GM21515 (cell line): ENCODE measurements around the gene ABCA4.

Source experiments
- ATAC-seq: cut with Tn5 transposase; IDR thresholded peaks from one replicate; pipeline ENCODE4 v1.9.1; 2021; ENCODE audit not compliant: unreplicated experiment

The ABCA4 gene

DNA sequence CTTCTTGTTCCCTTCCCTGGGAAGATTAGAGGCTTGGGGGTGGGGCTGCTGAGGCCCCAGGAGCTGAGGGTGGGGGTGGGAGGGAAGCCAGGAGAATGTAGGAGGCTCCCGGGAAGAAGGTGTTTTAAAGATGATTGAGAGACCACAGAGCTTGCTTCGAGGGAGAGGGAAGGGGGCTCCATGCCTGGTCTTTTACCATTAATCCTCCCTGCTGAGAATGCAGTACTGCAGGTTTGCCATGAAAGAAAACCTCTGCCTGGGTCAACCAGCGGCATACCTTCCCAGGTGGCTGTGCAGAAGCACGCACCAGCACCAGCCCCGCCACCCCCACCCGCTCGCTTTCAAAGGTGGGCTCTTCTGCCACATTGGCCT is 15.4 kb downstream of the ABCA4 start:
- ATAC-seq, result no peak

GRCh38 chr1:94104776-94105580 is 16.0 kb downstream of the ABCA4 start:
- ATAC-seq, result no peak

DNA sequence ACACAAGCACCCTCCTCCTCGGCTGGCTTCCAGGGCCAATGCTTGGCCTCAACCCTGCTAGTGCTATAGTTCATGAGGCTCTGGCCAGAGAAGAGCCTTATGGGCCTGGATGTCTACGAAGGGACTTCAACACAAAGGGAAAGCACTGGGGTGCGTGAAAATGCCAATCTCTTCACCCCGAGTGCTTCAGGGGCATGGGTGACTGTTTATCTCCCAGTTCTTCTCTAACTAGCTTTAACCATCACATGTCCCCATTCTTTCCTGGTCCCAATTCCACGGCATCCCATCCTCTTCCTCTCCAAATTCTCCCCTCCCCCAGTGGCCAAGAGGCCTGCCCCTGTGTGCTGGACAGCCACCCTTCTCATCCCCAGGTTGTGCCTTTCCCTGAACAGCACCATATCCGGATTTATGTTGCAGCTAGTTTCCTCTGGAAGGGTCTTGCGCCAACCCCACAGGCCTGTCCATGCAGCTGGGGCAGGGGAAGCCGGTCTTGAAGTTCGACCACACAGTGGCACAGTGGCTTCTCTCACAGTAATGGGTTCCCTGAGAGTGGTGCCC is 16.7 kb downstream of the ABCA4 start:
- ATAC-seq, result no peak

GRCh38 chr1:94103608-94104007 is 17.3 kb downstream of the ABCA4 start:
- no peak for ATAC-seq

GRCh38 chr1:94101613-94102525 is 19.1 kb downstream of the ABCA4 start:
- no peak for ATAC-seq

DNA sequence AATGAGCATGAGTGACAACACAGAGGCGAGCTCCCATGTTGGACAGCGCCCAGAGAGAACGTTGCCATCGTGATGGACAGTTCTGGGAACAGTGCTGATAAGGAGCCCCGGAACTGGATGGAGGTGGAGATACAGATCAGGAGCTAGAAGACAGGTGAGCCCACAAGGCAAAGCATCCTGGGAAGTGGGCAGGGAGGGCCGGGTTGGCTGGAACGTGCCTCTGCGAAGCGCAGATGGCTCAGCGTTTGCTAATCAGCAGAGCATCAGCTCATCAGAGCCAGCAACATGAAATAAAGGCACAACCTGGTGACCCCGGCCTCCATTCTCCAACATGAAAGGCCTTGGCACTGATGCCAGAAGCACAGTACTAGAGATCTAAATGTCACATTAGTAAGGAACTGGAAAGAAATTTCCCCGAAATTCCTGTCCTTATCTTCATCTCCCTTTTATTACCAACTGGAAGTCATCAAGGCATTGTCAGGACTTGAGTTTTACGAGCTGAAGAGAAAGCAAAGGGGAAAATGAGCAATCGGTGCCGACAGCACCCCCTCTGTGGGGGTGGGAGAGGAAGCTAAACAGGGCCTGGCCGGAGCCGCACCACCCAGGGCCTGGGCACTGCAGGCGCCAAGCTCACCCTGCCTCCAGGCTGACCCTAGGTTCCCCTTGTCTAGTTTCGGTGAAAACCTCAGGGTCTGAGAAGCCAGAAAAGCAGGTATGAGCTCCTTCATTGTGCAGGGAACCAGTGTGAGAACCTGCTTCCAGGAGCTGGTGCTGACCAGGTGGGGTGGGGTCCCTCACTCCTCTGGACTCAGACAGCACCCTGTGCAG is 19.9 kb downstream of the ABCA4 start:
- ATAC-seq, result no peak

DNA sequence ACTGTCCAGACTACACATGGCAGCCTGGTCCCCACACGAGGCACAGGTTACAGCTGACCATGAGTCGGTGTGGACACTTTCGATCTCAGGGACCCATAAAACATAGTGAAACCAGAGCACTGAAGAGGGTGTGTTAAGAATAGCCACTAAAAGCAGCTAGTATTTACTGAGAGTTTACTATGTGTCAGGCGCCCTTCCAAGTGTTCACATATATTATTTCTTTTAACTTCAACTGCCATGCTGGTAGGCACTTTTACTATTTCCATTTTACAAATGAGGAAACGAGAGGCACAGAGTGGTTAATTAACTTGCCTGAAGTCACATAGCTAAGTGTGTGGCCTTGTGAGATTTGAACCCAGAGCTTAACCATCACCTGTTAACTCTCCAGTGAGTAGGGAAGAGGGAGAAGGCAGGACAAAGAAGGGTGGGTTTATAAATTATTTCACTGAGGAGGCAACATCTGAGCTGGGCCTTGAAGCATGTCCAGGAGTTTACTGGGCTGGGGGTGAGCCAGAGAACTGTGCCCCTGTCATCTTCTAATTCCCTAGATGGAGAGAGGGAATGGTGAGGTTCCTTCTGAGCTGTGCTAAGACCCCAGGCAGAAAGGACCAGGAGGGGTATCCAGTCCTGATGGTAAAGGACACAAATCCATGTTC is 20.7 kb downstream of the ABCA4 start:
- no peak for ATAC-seq

- ATAC-seq, result no peak
Observed at GRCh38 chr1:94099303-94099702, 21.6 kb downstream of the ABCA4 start.

- ATAC-seq, result no peak
Observed at GRCh38 chr1:94098585-94099111, 22.3 kb downstream of the ABCA4 start.

- ATAC-seq, result no peak
Observed at GRCh38 chr1:94096797-94097549, 24.0 kb downstream of the ABCA4 start.

DNA sequence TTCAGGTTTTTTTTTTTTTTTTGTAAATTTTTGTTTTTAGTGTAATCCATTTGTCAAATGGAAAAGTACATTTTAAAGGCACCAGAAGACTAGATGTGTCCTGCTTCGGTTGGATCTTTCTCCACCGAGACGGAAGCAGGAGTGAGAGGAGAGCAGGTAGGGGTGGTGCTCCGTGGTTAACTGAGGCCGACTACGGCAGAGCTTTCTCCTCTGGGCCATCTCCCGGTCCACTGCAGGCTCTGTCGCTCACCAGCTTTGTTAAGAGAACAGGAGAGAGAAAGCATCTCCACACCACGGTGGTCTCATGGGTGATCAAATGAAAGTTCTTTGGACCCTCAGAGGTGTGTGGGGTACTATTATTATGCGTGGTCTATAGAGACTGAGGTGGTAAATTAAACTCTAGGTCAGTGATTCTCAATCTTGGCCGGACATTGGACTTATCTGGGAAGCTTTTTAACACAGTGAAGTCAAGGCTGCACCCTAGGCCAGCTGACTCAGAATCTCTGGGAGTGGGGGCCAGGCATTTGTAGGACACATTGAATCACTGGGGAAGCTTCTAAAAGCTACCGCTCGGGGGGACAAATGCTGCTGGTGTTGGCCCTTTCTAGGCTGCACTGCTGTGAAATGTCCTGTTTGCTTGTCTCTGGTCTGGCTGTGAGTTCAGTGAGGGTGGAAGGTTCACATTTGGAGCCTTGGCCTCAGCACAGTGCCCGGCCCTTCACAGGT is 25.0 kb downstream of the ABCA4 start:
- ATAC-seq, result no peak

DNA sequence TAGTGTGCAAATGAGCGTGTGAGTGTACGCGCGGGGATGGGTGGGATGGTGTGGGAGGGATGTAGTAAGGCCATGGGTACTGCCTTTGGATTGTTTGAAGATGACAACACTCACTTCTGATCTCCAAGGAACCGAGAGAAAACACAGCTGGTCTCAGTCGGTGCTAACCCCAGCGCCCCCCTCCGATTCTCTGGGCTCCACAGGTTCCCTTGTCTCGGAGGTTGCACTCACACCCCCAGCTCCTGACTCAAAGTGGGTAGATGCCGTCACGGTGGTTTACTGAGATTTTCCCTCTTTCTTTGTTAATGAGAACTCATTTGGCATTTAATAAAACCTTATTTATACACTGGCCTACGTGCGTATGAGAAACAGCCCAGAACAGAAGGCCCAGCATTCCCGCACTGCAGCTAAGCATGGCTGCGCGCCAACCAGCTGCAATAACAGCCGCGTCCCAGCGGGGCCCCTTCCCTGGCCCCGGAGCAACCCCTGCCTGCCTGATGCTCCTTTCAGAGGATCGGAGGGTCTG is 25.8 kb downstream of the ABCA4 start:
- no peak for ATAC-seq

DNA sequence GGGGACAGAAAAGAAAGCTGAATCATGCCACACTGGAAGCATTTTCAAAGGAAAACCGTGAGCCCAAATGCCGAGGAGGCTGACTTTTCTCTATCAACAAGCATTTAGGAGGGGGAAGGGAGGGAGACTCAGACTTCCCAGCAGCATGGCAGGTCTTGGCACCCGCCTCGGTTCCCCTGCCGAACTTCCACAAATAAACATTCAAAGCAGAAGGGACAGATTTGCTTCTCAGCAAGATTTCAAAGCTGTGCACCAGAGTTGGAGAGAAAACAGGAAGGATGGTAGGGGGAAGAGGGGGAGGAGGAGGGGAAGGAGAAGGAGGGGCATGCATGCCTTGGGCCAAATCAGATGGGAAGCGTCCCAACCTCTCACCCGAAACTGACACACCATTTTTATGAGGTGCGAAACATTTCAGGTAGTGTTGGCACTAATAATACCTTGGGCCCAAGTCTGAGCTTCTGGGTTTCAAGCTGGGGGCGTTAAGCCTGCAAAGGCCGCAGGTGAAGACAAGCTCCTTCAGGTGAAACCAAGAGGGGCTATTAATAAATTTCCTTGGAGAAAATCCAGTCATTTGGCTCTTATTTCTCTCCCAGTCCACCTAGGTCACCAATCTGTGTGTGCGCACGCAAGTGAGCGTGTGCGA is 26.4 kb downstream of the ABCA4 start:
- ATAC-seq, result no peak

GRCh38 chr1:94093996-94094395 is 27.0 kb downstream of the ABCA4 start:
- no peak for ATAC-seq

DNA sequence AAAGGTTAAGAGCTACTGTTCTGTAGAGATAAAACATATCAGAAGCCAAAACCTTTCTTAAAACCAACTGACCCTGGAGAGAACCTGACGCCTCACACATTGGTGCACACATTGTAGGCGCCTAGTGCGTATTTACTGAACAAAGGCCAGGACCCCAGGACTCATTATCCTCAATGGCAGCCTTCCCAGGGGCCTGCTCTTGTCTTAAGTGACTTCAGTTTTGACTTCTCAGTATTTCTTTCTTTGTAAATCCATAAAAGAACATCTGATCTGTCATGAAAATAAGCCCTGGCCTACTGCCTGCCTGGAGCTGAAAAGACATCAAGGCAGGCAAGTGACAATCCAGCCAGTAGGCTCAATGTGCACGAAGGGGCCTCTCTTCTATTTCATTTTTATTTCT is 27.6 kb downstream of the ABCA4 start:
- ATAC-seq, result no peak

DNA sequence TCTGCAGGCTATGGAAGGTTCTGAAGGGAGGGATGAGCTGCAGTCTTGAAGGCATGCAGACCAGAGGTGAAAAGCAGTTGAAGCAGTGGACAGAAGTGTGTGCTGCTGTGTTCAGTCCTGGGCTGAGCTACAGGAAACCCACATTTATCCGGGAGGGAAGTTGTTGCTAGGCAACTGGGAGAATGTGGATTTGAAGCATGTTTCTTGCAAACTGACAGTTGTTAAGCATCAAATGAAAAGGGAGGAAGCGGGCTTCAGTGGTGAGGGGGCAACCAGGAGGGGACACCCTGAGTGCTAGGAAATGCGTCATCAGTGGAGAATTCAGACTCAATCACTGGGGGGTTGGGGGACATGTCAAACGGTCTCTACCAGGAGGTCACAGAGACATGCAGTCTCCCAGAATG is 28.7 kb downstream of the ABCA4 start:
- no peak for ATAC-seq

- ATAC-seq, result no peak
Observed at GRCh38 chr1:94090761-94091160, 30.2 kb downstream of the ABCA4 start.

GRCh38 chr1:94087193-94087592 is 33.8 kb downstream of the ABCA4 start:
- ATAC-seq, result no peak
